ENCODE data around the gene RAB11A. TPM values are rescaled to one million over a fixed set of nuclear protein-coding genes. Genes with fewer than 3 reads are reported as not detected.

The RAB11A gene
- total RNA-seq, 1 donor from 2014 or later = 482 TPM

GRCh38 chr15:65910341-65910740 is 41.0 kb downstream of the RAB11A start:
- Mint-ChIP-seq H3K27me3 (ENCODE audit: insufficient read depth, low read depth) (peaks cover 4% of the 10 kb centered on the region), H3K4me3 (no peak overlapping the region), H3K4me1 (no peaks in the 10 kb centered on the region), H3K9me3 (no peaks in the 10 kb centered on the region), H3K27ac (no peak overlapping the region), H3K36me3 (peaks cover 9% of the 10 kb centered on the region)
- Histone ChIP-seq H3K9ac (no peak overlapping the region), H3K4me3 (no peak overlapping the region), H3K36me3 (no peaks in the 10 kb centered on the region), H3K9me3 (ENCODE audit: low read depth) (no peaks in the 10 kb centered on the region), H3K27ac (no peak overlapping the region), H3K4me2 (no peak overlapping the region), H3K79me2 (ENCODE audit: low read depth) (no peaks in the 10 kb centered on the region), H3K27me3 (no peaks in the 10 kb centered on the region), H4K20me1 (ENCODE audit: low read depth) (no peaks in the 10 kb centered on the region), H3K4me1 (no peaks in the 10 kb centered on the region), H2AFZ (replicated peaks) (no peak overlapping the region), H3F3A (ENCODE audit: low read depth) (no peaks in the 10 kb centered on the region)
- TF ChIP-seq EZH2 (IDR thresholded peaks at IDR 0.05) = no peak
- no peak for TF ChIP-seq CTCF (IDR thresholded peaks at IDR 0.05)
- TF ChIP-seq EZH2phosphoT487 (IDR thresholded peaks at IDR 0.05) = no peak
- no peak for DNase-seq (ENCODE audit: low spot score)

- no peak for DNase-seq (ENCODE audit: low spot score)
- Histone ChIP-seq H3K27me3 (no peaks in the 10 kb centered on the region), H3K9me3 (ENCODE audit: low read depth) (no peaks in the 10 kb centered on the region), H3K4me1 (peaks cover 12% of the 10 kb centered on the region), H3K9ac (no peak overlapping the region), H3K27ac (no peak overlapping the region), H2AFZ (replicated peaks) (no peak overlapping the region), H3K4me3 (no peak overlapping the region), H3F3A (ENCODE audit: low read depth) (no peaks in the 10 kb centered on the region), H3K4me2 (no peak overlapping the region), H3K79me2 (ENCODE audit: low read depth) (no peaks in the 10 kb centered on the region), H3K36me3 (no peaks in the 10 kb centered on the region), H4K20me1 (ENCODE audit: low read depth) (no peaks in the 10 kb centered on the region)
- H3K9me3 Mint-ChIP-seq = no peaks in the 10 kb centered on the region
- H3K27me3 Mint-ChIP-seq (ENCODE audit: insufficient read depth, low read depth) = peaks cover 5% of the 10 kb centered on the region
- TF ChIP-seq CTCF (IDR thresholded peaks at IDR 0.05) = no peak
- no peak for TF ChIP-seq EZH2phosphoT487 (IDR thresholded peaks at IDR 0.05)
- TF ChIP-seq EZH2 (IDR thresholded peaks at IDR 0.05) = no peak
- H3K4me1 Mint-ChIP-seq = peaks cover 12% of the 10 kb centered on the region
- H3K4me3 Mint-ChIP-seq = no peak overlapping the region
- peaks cover 5% of the 10 kb centered on the region for H3K36me3 Mint-ChIP-seq
- no peak overlapping the region for H3K27ac Mint-ChIP-seq
Measured at GRCh38 chr15:65912235-65912634, 42.9 kb downstream of the RAB11A start.

GRCh38 chr15:65913631-65914199 is 44.4 kb downstream of the RAB11A start:
- Histone ChIP-seq H2AFZ (replicated peaks) (no peak overlapping the region), H3K9ac (no peak overlapping the region), H3K27me3 (no peaks in the 10 kb centered on the region), H3K4me1 (peaks cover 12% of the 10 kb centered on the region), H3K9me3 (ENCODE audit: low read depth) (no peaks in the 10 kb centered on the region), H3K79me2 (ENCODE audit: low read depth) (no peaks in the 10 kb centered on the region), H4K20me1 (ENCODE audit: low read depth) (no peaks in the 10 kb centered on the region), H3K4me3 (no peak overlapping the region), H3K36me3 (no peaks in the 10 kb centered on the region), H3F3A (ENCODE audit: low read depth) (no peaks in the 10 kb centered on the region), H3K4me2 (no peak overlapping the region), H3K27ac (no peak overlapping the region)
- Mint-ChIP-seq H3K4me1 (peaks cover 12% of the 10 kb centered on the region), H3K27ac (no peak overlapping the region), H3K36me3 (peaks cover 3% of the 10 kb centered on the region), H3K9me3 (no peaks in the 10 kb centered on the region), H3K4me3 (no peak overlapping the region), H3K27me3 (ENCODE audit: insufficient read depth, low read depth) (peaks cover 7% of the 10 kb centered on the region)
- no peak for TF ChIP-seq EZH2phosphoT487 (IDR thresholded peaks at IDR 0.05)
- no peak for TF ChIP-seq CTCF (IDR thresholded peaks at IDR 0.05)
- no peak for TF ChIP-seq EZH2 (IDR thresholded peaks at IDR 0.05)
- DNase-seq (ENCODE audit: low spot score) = no peak

Data from neural progenitor cell (in vitro differentiated cells).